Measurements from ENCODE around the gene EBI3. TPM values are rescaled to one million over a fixed set of nuclear protein-coding genes. Genes with fewer than 3 reads are reported as not detected.
"Not testable (repeated sequence)": the region's sequence is repeated elsewhere in the genome, so short reads cannot be mapped to it uniquely, and the experiment has no call there.

Gene EBI3
- total RNA-seq, 5 donors from 2014 or later (not counting 1 experiment from before 2014, with no cell fraction given), result 0.38 to 0.92 (median 0.79) TPM; not detected in 2

GRCh38 chr19:4279267-4279529 is 49.9 kb downstream of the EBI3 start:
- Mint-ChIP-seq H3K4me1 (peaks cover 5 to 8% (median 6%) of the 10 kb centered on the region in 3 donors), H3K27me3 (peaks cover 9 to 32% of the 10 kb centered on the region in 2 donors), H3K9me3 (no peaks in the 10 kb centered on the region), H3K4me3 (no peak overlapping the region), H3K27ac (no peak overlapping the region), H3K36me3 (no peaks in the 10 kb centered on the region)
- Histone ChIP-seq H3K4me3 (ENCODE audit: control insufficient read depth in 1 of 2, extremely low read depth in 1 of 2, low read length in 1 of 2) (peak overlapping the region in 1 of 2 donors; percentile 10), H3K9me3 (no peaks in the 10 kb centered on the region), H3K36me3 (ENCODE audit: control insufficient read depth in 2 of 2, extremely low read depth in 1 of 2, insufficient read depth in 1 of 2, low read length in 1 of 2) (no peaks in the 10 kb centered on the region), H3K27ac (ENCODE audit: low read length) (no peak overlapping the region), H3K4me1 (ENCODE audit: control insufficient read depth in 1 of 2, extremely low read depth in 1 of 2, insufficient read depth in 2 of 2, low read length in 2 of 2) (peaks cover 2 to 15% of the 10 kb centered on the region in 2 experiments), H3K27me3 (replicated peaks in 1 of 2; ENCODE audit: control insufficient read depth in 2 of 2, extremely low read depth in 1 of 2, insufficient read depth in 2 of 2, low read length in 1 of 2) (peaks cover 0 to 51% of the 10 kb centered on the region in 2 experiments)
- ChIA-PET POLR2A (no interaction called here), CTCF (no interaction called here)
- ATAC-seq (replicated peaks in 1 of 4) (peak in 2 of 4 experiments; percentile 31 to 51), DNase-seq (no peak)
- under 1% methylated on average over 16 of the region's 30 CpGs for WGBS (ENCODE audit: insufficient coverage)

GRCh38 chr19:4279530-4280422 is 50.5 kb downstream of the EBI3 start:
- peaks cover 0 to 56% of the 10 kb centered on the region in 2 experiments for H3K27me3 ChIP-seq (replicated peaks in 1 of 2; ENCODE audit: control insufficient read depth in 2 of 2, extremely low read depth in 1 of 2, insufficient read depth in 2 of 2, low read length in 1 of 2)

GRCh38 chr19:4284176-4284958 is 55.0 kb downstream of the EBI3 start:
- no peak for DNase-seq
- Mint-ChIP-seq H3K9me3 (no peaks in the 10 kb centered on the region), H3K36me3 (no peaks in the 10 kb centered on the region), H3K27me3 (peaks cover 9 to 26% of the 10 kb centered on the region in 2 donors), H3K4me3 (no peak overlapping the region), H3K4me1 (peaks cover 3 to 5% (median 5%) of the 10 kb centered on the region in 3 donors), H3K27ac (no peak overlapping the region)
- H3K9me3 ChIP-seq, result no peaks in the 10 kb centered on the region
- CTCF ChIA-PET, result interaction anchor here in 1 of 2 donors (0.5 kb wide), 2 partner anchors 62 to 469 kb away, joined by 4 to 6 read pairs; no protein-coding TSS in a partner anchor
- no peak overlapping the region for H3K27ac ChIP-seq (ENCODE audit: low read length)
- H3K4me1 ChIP-seq (ENCODE audit: control insufficient read depth in 1 of 2, extremely low read depth in 1 of 2, insufficient read depth in 2 of 2, low read length in 2 of 2), result peaks cover 0 to 12% of the 10 kb centered on the region in 2 experiments
- H3K4me3 ChIP-seq (ENCODE audit: control insufficient read depth in 1 of 2, extremely low read depth in 1 of 2, low read length in 1 of 2), result no peak overlapping the region
- POLR2A ChIA-PET, result no interaction called here
- H3K27me3 ChIP-seq (replicated peaks in 1 of 2; ENCODE audit: control insufficient read depth in 2 of 2, extremely low read depth in 1 of 2, insufficient read depth in 2 of 2, low read length in 1 of 2), result peaks cover 0 to 34% of the 10 kb centered on the region in 2 experiments
- no peak for ATAC-seq (replicated peaks in 1 of 4)
- H3K36me3 ChIP-seq (ENCODE audit: control insufficient read depth in 2 of 2, extremely low read depth in 1 of 2, insufficient read depth in 1 of 2, low read length in 1 of 2), result peaks cover 0 to 7% of the 10 kb centered on the region in 2 donors
- WGBS (ENCODE audit: insufficient coverage), result 81% methylated on average over 5 of the region's 20 CpGs

More at GRCh38 chr19:4279530-4280422, 50.5 kb downstream of the EBI3 start:
- Histone ChIP-seq H3K36me3 (ENCODE audit: control insufficient read depth in 2 of 2, extremely low read depth in 1 of 2, insufficient read depth in 1 of 2, low read length in 1 of 2) (no peaks in the 10 kb centered on the region), H3K4me3 (ENCODE audit: control insufficient read depth in 1 of 2, extremely low read depth in 1 of 2, low read length in 1 of 2) (peak overlapping the region in 1 of 2 donors; percentile 25), H3K27ac (ENCODE audit: low read length) (no peak overlapping the region), H3K9me3 (no peaks in the 10 kb centered on the region), H3K4me1 (ENCODE audit: control insufficient read depth in 1 of 2, extremely low read depth in 1 of 2, insufficient read depth in 2 of 2, low read length in 2 of 2) (peaks cover 2 to 18% of the 10 kb centered on the region in 2 experiments)
- DNase-seq (no peak), ATAC-seq (replicated peaks in 1 of 4) (peak in 1 of 4 experiments; percentile 57)
- H3K4me1 Mint-ChIP-seq, result peaks cover 5 to 8% (median 6%) of the 10 kb centered on the region in 3 donors
- peaks cover 9 to 32% of the 10 kb centered on the region in 2 donors for H3K27me3 Mint-ChIP-seq
- CTCF ChIA-PET, result no interaction called here
- no peaks in the 10 kb centered on the region for H3K9me3 Mint-ChIP-seq
- no peaks in the 10 kb centered on the region for H3K36me3 Mint-ChIP-seq
- POLR2A ChIA-PET, result no interaction called here
- 7% methylated on average over 68 of the region's 71 CpGs for WGBS (ENCODE audit: insufficient coverage)
- no peak overlapping the region for H3K27ac Mint-ChIP-seq
- H3K4me3 Mint-ChIP-seq, result peak overlapping the region in 1 of 3 donors; percentile 78

GRCh38 chr19:4284974-4285373 is 55.7 kb downstream of the EBI3 start:
- H3K9me3 ChIP-seq, result no peaks in the 10 kb centered on the region
- Mint-ChIP-seq H3K9me3 (no peaks in the 10 kb centered on the region), H3K27me3 (peaks cover 6 to 23% of the 10 kb centered on the region in 2 donors), H3K4me3 (no peak overlapping the region), H3K27ac (no peak overlapping the region), H3K36me3 (no peaks in the 10 kb centered on the region), H3K4me1 (peaks cover 0 to 2% (median 1%) of the 10 kb centered on the region in 3 donors)
- H3K36me3 ChIP-seq (ENCODE audit: control insufficient read depth in 2 of 2, extremely low read depth in 1 of 2, insufficient read depth in 1 of 2, low read length in 1 of 2), result peaks cover 0 to 7% of the 10 kb centered on the region in 2 donors
- DNase-seq, result no peak
- CTCF ChIA-PET, result no interaction called here
- WGBS (ENCODE audit: insufficient coverage), result 81% methylated on average over 5 of the region's 6 CpGs
- no peak for ATAC-seq (replicated peaks in 1 of 4)
- H3K4me1 ChIP-seq (ENCODE audit: control insufficient read depth in 1 of 2, extremely low read depth in 1 of 2, insufficient read depth in 2 of 2, low read length in 2 of 2), result peaks cover 0 to 6% of the 10 kb centered on the region in 2 experiments
- H3K4me3 ChIP-seq (ENCODE audit: control insufficient read depth in 1 of 2, extremely low read depth in 1 of 2, low read length in 1 of 2), result no peak overlapping the region
- POLR2A ChIA-PET, result no interaction called here
- no peak overlapping the region for H3K27ac ChIP-seq (ENCODE audit: low read length)
- peaks cover 0 to 28% of the 10 kb centered on the region in 2 experiments for H3K27me3 ChIP-seq (replicated peaks in 1 of 2; ENCODE audit: control insufficient read depth in 2 of 2, extremely low read depth in 1 of 2, insufficient read depth in 2 of 2, low read length in 1 of 2)

- H3K36me3 Mint-ChIP-seq; H3K4me3 Mint-ChIP-seq; H3K9me3 Mint-ChIP-seq; POLR2A ChIA-PET; CTCF ChIA-PET; H3K4me1 Mint-ChIP-seq; H3K4me3 ChIP-seq (ENCODE audit: control insufficient read depth in 1 of 2, extremely low read depth in 1 of 2, low read length in 1 of 2); H3K27ac Mint-ChIP-seq; DNase-seq; H3K27ac ChIP-seq (ENCODE audit: low read length); H3K9me3 ChIP-seq; ATAC-seq (replicated peaks in 1 of 4); H3K36me3 ChIP-seq (ENCODE audit: control insufficient read depth in 2 of 2, extremely low read depth in 1 of 2, insufficient read depth in 1 of 2, low read length in 1 of 2); H3K4me1 ChIP-seq (ENCODE audit: control insufficient read depth in 1 of 2, extremely low read depth in 1 of 2, insufficient read depth in 2 of 2, low read length in 2 of 2): not testable (repeated sequence)
- peaks cover 0 to 11% of the 10 kb centered on the region in 2 donors for H3K27me3 Mint-ChIP-seq
- WGBS (ENCODE audit: insufficient coverage), result 89% methylated on average over 4 of the region's 4 CpGs
- H3K27me3 ChIP-seq (replicated peaks in 1 of 2; ENCODE audit: control insufficient read depth in 2 of 2, extremely low read depth in 1 of 2, insufficient read depth in 2 of 2, low read length in 1 of 2), result peaks cover 0 to 16% of the 10 kb centered on the region in 2 experiments
Observed at GRCh38 chr19:4286141-4286540, 56.8 kb downstream of the EBI3 start.
